IMR-90 (cell line): Measurements from ENCODE around the gene IGSF10. TPM values are rescaled to one million over a fixed set of nuclear protein-coding genes. Genes with fewer than 3 reads are reported as not detected.
A peak's percentile ranks its signal among the peaks of the same experiment; 100 is the strongest.

Source experiments
- ATAC-seq: fragments of 200-7000 bp; cut with Tn5 transposase; 2 replicates; pipeline ENCODE4 v1.9.1; 2020; ENCODE audit warnings: low read depth, mild to moderate bottlenecking, moderate library complexity
- BruUV-seq: library from RNA; stranded (reverse); fragments of 400-500 nt; replicated peaks from 2 replicates; lab custom pipeline; 2021; lab: Mats Ljungman, UMichigan
- CTCF ChIA-PET: fragments of 300-600 bp; formaldehyde crosslinking; extraction: SDS; loops from one replicate; lab custom pipeline; 2021; ENCODE audit warnings: antibody characterized with exemption; lab: Yijun Ruan, JAX
- POLR2A ChIA-PET: fragments of 300-600 bp; sonication (Branson Sonifier 250); formaldehyde crosslinking; loops from one replicate; lab custom pipeline; 2022; ENCODE audit warnings: antibody characterized with exemption; ENCODE audit not compliant: unreplicated experiment; lab: Charles Lee
- DNase-seq: peaks from one replicate; pipeline ENCODE4 v3.0.0; 2013
- H2AFZ ChIP-seq: replicated peaks from 2 replicates; pipeline ENCODE3; 2013; ENCODE audit warnings: low read length, mild to moderate bottlenecking; ENCODE audit not compliant: poor library complexity
- H2AK5ac ChIP-seq: 2 replicates; pipeline ENCODE4 v1.6.1; 2013; ENCODE audit warnings: low read depth, low read length, inconsistent platforms
- H2AK9ac ChIP-seq: replicated peaks from 2 replicates; pipeline ENCODE3; 2013; ENCODE audit warnings: mild to moderate bottlenecking, low read depth, low read length, moderate library complexity; ENCODE audit not compliant: poor library complexity
- H2BK120ac ChIP-seq: 2 replicates; pipeline ENCODE4 v1.6.1; 2013; ENCODE audit warnings: low read depth, low read length, inconsistent platforms
- H2BK15ac ChIP-seq: 3 replicates; pipeline ENCODE4 v1.6.1; 2013; ENCODE audit warnings: low read depth, low read length, inconsistent platforms
- H2BK20ac ChIP-seq: 2 replicates; pipeline ENCODE4 v1.6.1; 2013; ENCODE audit warnings: low read depth, mild to moderate bottlenecking, inconsistent platforms, low read length, moderate library complexity
- H2BK5ac ChIP-seq: 2 replicates; pipeline ENCODE4 v1.6.1; 2013; ENCODE audit warnings: mild to moderate bottlenecking, low read depth, low read length, inconsistent platforms; ENCODE audit not compliant: poor library complexity, severe bottlenecking
- H3K14ac ChIP-seq: replicated peaks from 2 replicates; pipeline ENCODE4 v1.6.1; 2013; ENCODE audit warnings: low read depth, low read length, inconsistent platforms
- H3K18ac ChIP-seq: 2 replicates; pipeline ENCODE4 v1.6.1; 2013; ENCODE audit warnings: low read depth, low read length, control low read depth
- H3K23ac ChIP-seq: 2 replicates; pipeline ENCODE4 v1.6.1; 2013; ENCODE audit warnings: low read depth, low read length, inconsistent platforms
- H3K27ac ChIP-seq: 2 replicates; pipeline ENCODE4 v1.5.1; 2013; ENCODE audit warnings: mild to moderate bottlenecking, control low read depth, low read length; ENCODE audit not compliant: insufficient read depth
- H3K27me3 ChIP-seq: 2 replicates; pipeline ENCODE4 v1.6.1; 2013; ENCODE audit warnings: low read length; ENCODE audit not compliant: control insufficient read depth, insufficient read depth
- H3K36me3 ChIP-seq: 2 replicates; pipeline ENCODE4 v1.6.1; 2013; ENCODE audit warnings: low read length, mixed read lengths; ENCODE audit not compliant: control insufficient read depth, insufficient read depth
- H3K4ac ChIP-seq: 2 replicates; pipeline ENCODE4 v1.6.1; 2013; ENCODE audit warnings: low read depth, low read length, inconsistent platforms
- H3K4me1 ChIP-seq: 2 replicates; pipeline ENCODE4 v1.6.1; 2013; ENCODE audit warnings: low read length, mixed read lengths; ENCODE audit not compliant: control insufficient read depth, insufficient read depth
- H3K4me2 ChIP-seq: 2 replicates; pipeline ENCODE4 v1.6.1; 2013; ENCODE audit warnings: low read depth, mild to moderate bottlenecking, control low read depth, low read length, moderate library complexity
- H3K4me3 ChIP-seq: 2 replicates; pipeline ENCODE4 v1.5.1; 2013; ENCODE audit warnings: low read depth, mild to moderate bottlenecking, control low read depth, low read length, moderate library complexity; ENCODE audit not compliant: insufficient read depth
- H3K56ac ChIP-seq: 2 replicates; pipeline ENCODE4 v1.6.1; 2013; ENCODE audit warnings: low read length, inconsistent platforms; ENCODE audit not compliant: insufficient read depth; ENCODE audit errors: extremely low read depth
- H3K79me1 ChIP-seq, 2 experiments: 2 replicates each; pipeline ENCODE4 v1.6.1; 2013; ENCODE audit warnings: low read length in 2 of 2, inconsistent platforms in 1 of 2, low read depth in 1 of 2
- H3K9ac ChIP-seq: 2 replicates; pipeline ENCODE4 v1.6.1; 2013; ENCODE audit warnings: low read depth, low read length, control low read depth
- H3K9me1 ChIP-seq: 2 replicates; pipeline ENCODE4 v1.6.1; 2013; ENCODE audit warnings: low read length, inconsistent platforms; ENCODE audit not compliant: insufficient read depth
- H3K9me3 ChIP-seq: 2 replicates; pipeline ENCODE4 v1.6.1; 2013; ENCODE audit warnings: low read length; ENCODE audit not compliant: control insufficient read depth, insufficient read depth
- H4K20me1 ChIP-seq: 2 replicates; pipeline ENCODE4 v1.6.1; 2013; ENCODE audit warnings: low read length, inconsistent platforms; ENCODE audit not compliant: insufficient read depth
- H4K5ac ChIP-seq: 2 replicates; pipeline ENCODE4 v1.6.1; 2013; ENCODE audit warnings: mild to moderate bottlenecking, low read depth, low read length, control low read depth
- H4K8ac ChIP-seq, 2 experiments: 2 replicates each; pipeline ENCODE4 v1.6.1; 2013; ENCODE audit warnings: low read depth in 2 of 2, low read length in 2 of 2, control low read depth in 1 of 2, inconsistent platforms in 1 of 2
- H4K91ac ChIP-seq: 2 replicates; pipeline ENCODE4 v1.6.1; 2013; ENCODE audit warnings: low read depth, low read length, inconsistent platforms; ENCODE audit not compliant: insufficient read depth
- CEBPB ChIP-seq: IDR thresholded peaks from 2 replicates; pipeline ENCODE4 v1.6.1; 2012; ENCODE audit warnings: low read depth, low read length, improper control_type of control experiment
- CHD1 ChIP-seq: IDR thresholded peaks from 2 replicates; pipeline ENCODE4 v1.6.1; 2012; ENCODE audit warnings: low read depth, low read length, improper control_type of control experiment
- FOS ChIP-seq: fragments of 150-350 bp; IDR thresholded peaks from 2 replicates; pipeline ENCODE4 v1.6.1; 2016; ENCODE audit warnings: low read depth, low read length
- RAD21 ChIP-seq: IDR thresholded peaks from 2 replicates; pipeline ENCODE4 v1.6.1; 2012; ENCODE audit warnings: low read length, improper control_type of control experiment
- SMC3 ChIP-seq: fragments of 150-350 bp; IDR thresholded peaks from 2 replicates; pipeline ENCODE4 v1.6.1; 2016; ENCODE audit warnings: low read depth, mild to moderate bottlenecking, antibody characterized with exemption, low read length, moderate library complexity
- whole genome bisulfite sequencing, 2 experiments: methylation state at CpG; one replicate each; pipeline versions ENCODE4 v1.1.5 to v1.1.7; 2013; ENCODE audit warnings: missing lambda C conversion rate in 2 of 2; ENCODE audit not compliant: insufficient read length in 1 of 2; ENCODE audit errors: extremely low coverage in 2 of 2; 5-methylcytosine and 5-hydroxymethylcytosine counted together
- dilution Hi-C: fragments of 300-500 bp; cut with HindIII; formaldehyde crosslinking; loops from one replicate; pipeline ENCODE4 v1.14.3; 2018; ENCODE audit warnings: low sequenced_read_pairs; ENCODE audit not compliant: unreplicated experiment
- in situ Hi-C: fragments of 300-500 bp; cut with MboI; formaldehyde crosslinking; loops from 3 replicates; pipeline ENCODE4 v1.14.3; 2019; ENCODE audit warnings: low sequenced_read_pairs, inconsistent platforms, mixed read lengths
- intact Hi-C: fragments of 100-400 bp; cut with micrococcal nuclease; formaldehyde crosslinking; loops from 2 replicates; pipeline ENCODE4 v1.10.0; 2022
- polyA plus RNA-seq, 3 experiments: library from polyadenylated mRNA; depleted of rRNA; stranded (reverse); fragments of >200 nt; gene quantifications; 2 replicates each; pipeline ENCODE4 v1.2.3, GENCODE V29; 2012; ENCODE audit warnings: low replicate concordance in 1 of 3
- total RNA-seq: library from RNA; depleted of rRNA; stranded (reverse); fragments of >200 nt; gene quantifications from 2 replicates; pipeline ENCODE4 v1.2.3, GENCODE V29; 2012
- TF ChIP-seq, protein P1 (sequence below): conservative IDR thresholded peaks from 2 replicates; pipeline ENCODE4 v1.5.1; 2012; ENCODE audit warnings: mild to moderate bottlenecking, low read depth, low read length, improper control_type of control experiment

IGSF10 gene
- total and polyA plus RNA-seq, 2 of the 4 experiments (the other 2 are of a cell fraction) = under 0.01 to 0.07 TPM

- in situ Hi-C loops = no loop called here
- CTCF ChIA-PET = interaction anchor here (0.6 to 1.9 kb wide), 12 partner anchors 9 to 450 kb away, joined by 3 to 8 read pairs (median 4); no protein-coding TSS in a partner anchor
- intact Hi-C loops = loop anchor here (1.0 to 10.0 kb wide), 4 partner anchors 174 to 450 kb away; no protein-coding TSS in a partner anchor
Observed at GRCh38 chr3:151468284-151468917, 7.5 kb upstream of the IGSF10 start.

More at GRCh38 chr3:151468284-151468917, 7.5 kb upstream of the IGSF10 start:
- no peaks in the 10 kb centered on the region for H3K9me3 ChIP-seq
- H2AFZ ChIP-seq = no peak overlapping the region
- H3K14ac ChIP-seq = no peak overlapping the region
- POLR2A ChIA-PET = no interaction called here
- H3K27ac ChIP-seq = no peak overlapping the region
- DNase-seq (peak; percentile 62), ATAC-seq (peak; percentile 83)
- no peaks in the 10 kb centered on the region for H3K4me1 ChIP-seq
- H2BK15ac ChIP-seq = no peak overlapping the region
- H3K23ac ChIP-seq = no peak overlapping the region
- WGBS, 2 experiments = 56% methylated on average over 3 of the region's 9 CpGs; no CpG with 5 or more reads in 1 of the 2 experiments
- H4K20me1 ChIP-seq = no peaks in the 10 kb centered on the region
- dilution Hi-C loops = no loop called here
- no peak overlapping the region for H3K4me3 ChIP-seq
- TF ChIP-seq, protein P1, sequence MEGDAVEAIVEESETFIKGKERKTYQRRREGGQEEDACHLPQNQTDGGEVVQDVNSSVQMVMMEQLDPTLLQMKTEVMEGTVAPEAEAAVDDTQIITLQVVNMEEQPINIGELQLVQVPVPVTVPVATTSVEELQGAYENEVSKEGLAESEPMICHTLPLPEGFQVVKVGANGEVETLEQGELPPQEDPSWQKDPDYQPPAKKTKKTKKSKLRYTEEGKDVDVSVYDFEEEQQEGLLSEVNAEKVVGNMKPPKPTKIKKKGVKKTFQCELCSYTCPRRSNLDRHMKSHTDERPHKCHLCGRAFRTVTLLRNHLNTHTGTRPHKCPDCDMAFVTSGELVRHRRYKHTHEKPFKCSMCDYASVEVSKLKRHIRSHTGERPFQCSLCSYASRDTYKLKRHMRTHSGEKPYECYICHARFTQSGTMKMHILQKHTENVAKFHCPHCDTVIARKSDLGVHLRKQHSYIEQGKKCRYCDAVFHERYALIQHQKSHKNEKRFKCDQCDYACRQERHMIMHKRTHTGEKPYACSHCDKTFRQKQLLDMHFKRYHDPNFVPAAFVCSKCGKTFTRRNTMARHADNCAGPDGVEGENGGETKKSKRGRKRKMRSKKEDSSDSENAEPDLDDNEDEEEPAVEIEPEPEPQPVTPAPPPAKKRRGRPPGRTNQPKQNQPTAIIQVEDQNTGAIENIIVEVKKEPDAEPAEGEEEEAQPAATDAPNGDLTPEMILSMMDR = peak; percentile 76
- TF ChIP-seq CHD1 (no peak), SMC3 (peak; percentile 76), RAD21 (peak; percentile 68), FOS (no peak), CEBPB (no peak)
- H3K18ac ChIP-seq = no peak overlapping the region
- no peaks in the 10 kb centered on the region for H3K9me1 ChIP-seq
- no peaks in the 10 kb centered on the region; the same call in 1 of the 2 replicates for H3K27me3 ChIP-seq
- no peak overlapping the region for H3K4ac ChIP-seq
- no peak overlapping the region for H4K91ac ChIP-seq
- no peak overlapping the region for H3K4me2 ChIP-seq
- no peak overlapping the region for H3K9ac ChIP-seq
- no peaks in the 10 kb centered on the region for H3K36me3 ChIP-seq
- H2AK9ac ChIP-seq = no peak overlapping the region
- H2BK120ac ChIP-seq = no peak overlapping the region
- H2BK20ac ChIP-seq = no peak overlapping the region
- H4K5ac ChIP-seq = no peak overlapping the region
- H4K8ac ChIP-seq = no peak overlapping the region
- no TSS peak for BruUV-seq
- H2AK5ac ChIP-seq = no peak overlapping the region
- H3K79me1 ChIP-seq = no peaks in the 10 kb centered on the region
- no peak overlapping the region for H3K56ac ChIP-seq
- no peak overlapping the region for H2BK5ac ChIP-seq
